Lower leg skin (tissue), 4 donors: ENCODE data around the gene GPD2. TPM values are rescaled to one million over a fixed set of nuclear protein-coding genes. Genes with fewer than 3 reads are reported as not detected.

ENCODE experiments used
- DNase-seq, 2 donors: peaks; one replicate each; pipeline ENCODE4 v3.0.0-alpha.2; 2019; ENCODE audit warnings: low spot score in 2 of 2
- H3K4me3 ChIP-seq: fragments of 200-600 bp; sonication (generic); 2 replicates; pipeline ENCODE4 v1.5.1; 2017; ENCODE audit warnings: mild to moderate bottlenecking, low read depth; ENCODE audit not compliant: poor library complexity, severe bottlenecking
- POLR2A ChIP-seq, 2 donors: fragments of 450-650 bp; IDR thresholded peaks; one replicate each; pipeline ENCODE4 v1.6.1; 2016 to 2017; ENCODE audit warnings: antibody characterized with exemption in 2 of 2, mild to moderate bottlenecking in 1 of 2, moderate library complexity in 1 of 2
- WGBS, 2 donors: methylation state at CpG; one replicate each; pipeline ENCODE4 v1.1.5; 2018; 5-methylcytosine and 5-hydroxymethylcytosine counted together
- intact Hi-C: fragments of 100-400 bp; cut with DNase I; formaldehyde crosslinking; loops from one replicate; pipeline ENCODE4 v1.15.0; 2023; ENCODE audit warnings: low total_unique reads
- total RNA-seq, 4 donors: library from RNA; depleted of rRNA; stranded (reverse); fragments of >200 nt; gene quantifications; one replicate each; pipeline ENCODE4 v1.1.0, GENCODE V29; 2016
- TF ChIP-seq, protein P1 (sequence below), 3 donors: fragments of 450-650 bp; IDR thresholded peaks; one replicate each; pipeline ENCODE4 v1.5.1; 2016; ENCODE audit warnings: antibody characterized with exemption in 3 of 3, mild to moderate bottlenecking in 3 of 3, moderate library complexity in 2 of 3

The GPD2 gene
- total RNA-seq, 4 donors from 2014 or later, result 50.0 to 83.5 (median 64.6) TPM

- no peak overlapping the region for H3K4me3 ChIP-seq
- DNase-seq, result no peak
- 42 to 78% methylated on average over 2 of the region's 2 CpGs for WGBS, 2 donors
- no peak for TF ChIP-seq POLR2A (IDR thresholded peaks at IDR 0.05)
- TF ChIP-seq, protein P1, sequence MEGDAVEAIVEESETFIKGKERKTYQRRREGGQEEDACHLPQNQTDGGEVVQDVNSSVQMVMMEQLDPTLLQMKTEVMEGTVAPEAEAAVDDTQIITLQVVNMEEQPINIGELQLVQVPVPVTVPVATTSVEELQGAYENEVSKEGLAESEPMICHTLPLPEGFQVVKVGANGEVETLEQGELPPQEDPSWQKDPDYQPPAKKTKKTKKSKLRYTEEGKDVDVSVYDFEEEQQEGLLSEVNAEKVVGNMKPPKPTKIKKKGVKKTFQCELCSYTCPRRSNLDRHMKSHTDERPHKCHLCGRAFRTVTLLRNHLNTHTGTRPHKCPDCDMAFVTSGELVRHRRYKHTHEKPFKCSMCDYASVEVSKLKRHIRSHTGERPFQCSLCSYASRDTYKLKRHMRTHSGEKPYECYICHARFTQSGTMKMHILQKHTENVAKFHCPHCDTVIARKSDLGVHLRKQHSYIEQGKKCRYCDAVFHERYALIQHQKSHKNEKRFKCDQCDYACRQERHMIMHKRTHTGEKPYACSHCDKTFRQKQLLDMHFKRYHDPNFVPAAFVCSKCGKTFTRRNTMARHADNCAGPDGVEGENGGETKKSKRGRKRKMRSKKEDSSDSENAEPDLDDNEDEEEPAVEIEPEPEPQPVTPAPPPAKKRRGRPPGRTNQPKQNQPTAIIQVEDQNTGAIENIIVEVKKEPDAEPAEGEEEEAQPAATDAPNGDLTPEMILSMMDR (IDR thresholded peaks at IDR 0.05), result no peak
- intact Hi-C loops, result no loop called here
Observed at GRCh38 chr2:156541706-156542105, 105.5 kb downstream of the GPD2 start.

DNA sequence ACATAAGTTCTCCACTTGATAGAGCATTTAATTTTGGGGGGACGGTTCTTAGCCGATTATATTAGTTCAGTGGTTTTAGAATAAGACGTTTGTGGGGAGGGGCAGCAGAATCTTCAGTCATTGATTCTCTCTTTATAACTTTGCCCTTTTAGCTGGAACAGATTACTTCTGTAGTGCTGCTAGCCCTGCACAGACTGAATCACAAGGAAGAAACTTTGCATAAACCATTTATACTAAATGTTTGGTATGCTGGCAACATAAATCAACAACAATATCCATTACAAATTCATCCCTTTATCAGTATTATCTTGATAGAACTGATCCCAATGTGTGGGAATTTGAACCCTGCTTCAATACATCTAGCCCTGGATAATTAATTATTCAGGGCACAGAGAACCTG lies 112.2 kb downstream of the GPD2 start:
- TF ChIP-seq POLR2A (IDR thresholded peaks at IDR 0.05), result no peak
- TF ChIP-seq, protein P1 (IDR thresholded peaks at IDR 0.05), result no peak
- no peak for DNase-seq
- 73 to 91% methylated on average over 3 of the region's 3 CpGs for WGBS, 2 donors
- no peak overlapping the region for H3K4me3 ChIP-seq
- intact Hi-C loops, result loop anchor here (5.0 kb wide), 1 partner anchor 139 kb away; no protein-coding TSS in a partner anchor

- intact Hi-C loops, result no loop called here
- DNase-seq, result no peak
- H3K4me3 ChIP-seq, result no peak overlapping the region
- no peak for TF ChIP-seq POLR2A (IDR thresholded peaks at IDR 0.05)
- TF ChIP-seq, protein P1 (IDR thresholded peaks at IDR 0.05), result no peak
Observed at GRCh38 chr2:156553714-156554442, 117.7 kb downstream of the GPD2 start.

DNA sequence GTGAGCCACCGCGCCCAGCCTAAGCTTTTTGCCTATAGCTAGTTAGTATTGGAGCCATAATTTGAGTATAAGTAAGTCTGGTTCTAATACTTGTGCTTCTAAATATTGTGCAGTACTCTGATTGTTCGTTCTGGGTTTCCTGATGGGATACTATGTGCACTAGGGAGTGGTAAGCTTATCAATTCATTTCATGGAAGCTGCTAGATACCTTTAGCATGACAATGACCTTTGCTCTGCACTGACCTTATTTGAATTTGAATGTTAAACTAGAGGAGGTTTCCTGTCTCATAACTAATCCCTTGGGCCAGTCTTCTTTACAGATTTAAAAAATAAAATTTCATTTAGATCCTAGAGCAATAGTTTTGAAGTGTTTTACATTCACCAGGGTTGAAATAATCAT lies 125.1 kb downstream of the GPD2 start:
- no peak for TF ChIP-seq POLR2A (IDR thresholded peaks at IDR 0.05)
- TF ChIP-seq, protein P1 (IDR thresholded peaks at IDR 0.05), result no peak
- WGBS, 2 donors, result 93 to 97% methylated on average over 3 of the region's 3 CpGs
- no peak for DNase-seq
- intact Hi-C loops, result no loop called here
- H3K4me3 ChIP-seq, result no peak overlapping the region

GRCh38 chr2:156562124-156562523 lies 125.9 kb downstream of the GPD2 start:
- intact Hi-C loops, result no loop called here
- H3K4me3 ChIP-seq, result no peak overlapping the region
- DNase-seq, result no peak
- no peak for TF ChIP-seq POLR2A (IDR thresholded peaks at IDR 0.05)
- TF ChIP-seq, protein P1 (IDR thresholded peaks at IDR 0.05), result no peak
- 46 to 50% methylated on average over 1 of the region's 1 CpG for WGBS, 2 donors
